HG03159 (cell line): ENCODE results near the gene TMEM106C.

Source experiments
- ATAC-seq: cut with Tn5 transposase; IDR thresholded peaks from one replicate; pipeline ENCODE4 v1.9.1; 2021; ENCODE audit warnings: mild to moderate bottlenecking, moderate library complexity; ENCODE audit not compliant: unreplicated experiment

The TMEM106C gene

DNA sequence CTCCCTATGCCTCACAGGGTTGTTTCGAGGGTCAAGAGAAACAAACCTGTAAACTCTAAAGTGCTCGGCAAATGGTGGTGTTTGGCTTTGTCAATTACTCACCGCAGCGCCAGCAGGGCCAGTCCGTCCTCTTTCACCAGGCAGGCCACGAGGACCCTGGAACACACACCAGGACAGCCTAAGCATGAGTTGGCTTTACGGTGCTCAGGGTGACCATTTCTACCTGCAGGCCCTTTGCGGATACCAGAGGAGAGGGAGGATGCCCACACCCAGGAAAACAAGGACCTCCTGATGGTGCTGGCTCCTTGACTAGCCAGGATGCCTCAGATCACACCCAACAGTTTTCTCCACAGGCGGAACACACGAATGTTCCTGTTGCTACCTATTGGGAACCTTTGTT lies 29.4 kb downstream of the TMEM106C start:
- no peak for ATAC-seq

DNA sequence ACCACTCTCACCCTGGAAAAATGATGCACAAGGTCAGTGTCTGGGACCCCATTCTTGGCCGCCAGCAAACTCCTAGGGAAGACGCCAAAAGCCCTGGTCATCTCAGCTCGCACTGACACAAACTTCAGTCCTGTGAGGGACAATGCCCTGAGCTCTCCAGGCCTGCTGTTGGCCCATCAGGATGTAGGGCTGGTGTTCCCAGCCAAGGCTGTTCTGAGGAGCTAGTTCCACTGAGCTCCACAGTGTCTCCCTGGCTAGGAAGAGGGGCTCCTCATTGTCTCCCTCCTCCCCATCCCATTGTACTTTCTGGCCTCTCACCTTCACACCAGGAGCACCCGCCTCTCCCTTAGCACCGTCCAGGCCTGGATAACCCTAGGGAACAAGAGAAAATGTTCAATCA lies 30.1 kb downstream of the TMEM106C start:
- ATAC-seq, result no peak

DNA sequence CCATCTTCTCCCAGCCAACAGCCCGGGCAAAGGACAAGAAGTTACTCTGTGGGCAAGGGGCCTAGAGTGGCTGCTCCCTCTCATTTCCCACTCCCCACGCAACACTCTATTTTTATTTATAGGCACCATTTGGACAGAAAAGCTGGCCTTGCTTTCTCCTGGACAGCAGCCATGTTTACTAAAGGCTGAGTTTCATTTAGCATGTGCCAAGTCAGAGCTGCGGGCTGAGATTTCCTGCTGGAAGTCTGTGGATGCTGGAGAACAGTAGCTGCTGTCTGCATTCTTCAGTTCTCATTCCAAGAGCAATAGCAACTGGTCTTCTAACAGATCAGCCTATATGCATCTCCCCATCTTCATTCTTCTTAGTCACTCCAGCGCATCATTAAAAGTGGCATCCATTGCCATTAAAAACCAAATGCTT lies 32.6 kb downstream of the TMEM106C start:
- no peak for ATAC-seq

DNA sequence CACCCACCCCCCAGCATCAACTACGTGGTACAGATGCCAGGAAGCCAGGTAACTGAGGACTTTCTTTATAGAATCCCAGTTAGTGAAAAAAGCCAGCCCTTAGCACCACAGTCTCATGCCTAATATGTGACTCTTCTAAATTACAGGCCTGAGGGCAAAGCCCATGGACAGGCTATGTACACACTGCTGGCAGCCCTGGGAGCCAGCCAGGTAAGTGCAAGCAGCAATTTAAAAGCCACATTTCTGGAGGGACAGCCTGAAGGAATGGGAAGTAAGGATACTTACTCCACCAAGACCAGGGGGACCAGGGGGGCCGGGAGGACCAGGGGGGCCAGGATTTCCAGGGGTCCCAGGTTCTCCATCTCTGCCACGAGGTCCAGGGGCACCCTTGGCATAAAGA lies 33.9 kb downstream of the TMEM106C start:
- no peak for ATAC-seq

DNA sequence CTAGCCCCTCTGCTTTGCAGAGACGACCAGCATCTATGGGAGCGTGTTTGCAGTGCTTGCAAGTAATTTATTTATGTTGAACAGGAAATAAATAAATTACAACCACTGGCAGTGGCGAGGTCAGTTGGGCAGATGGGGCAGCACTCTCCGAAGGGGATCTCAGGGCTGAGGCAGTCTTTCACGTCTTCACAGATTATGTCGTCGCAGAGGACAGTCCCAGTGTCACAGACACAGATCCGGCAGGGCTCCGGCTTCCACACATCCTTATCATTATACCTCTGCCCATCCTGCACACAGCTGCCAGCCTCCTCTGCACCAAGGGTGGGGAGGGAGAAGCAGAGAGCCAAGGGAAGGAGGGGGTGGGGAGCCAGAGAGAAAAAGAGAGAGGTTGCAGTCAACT lies 36.4 kb downstream of the TMEM106C start:
- no peak for ATAC-seq

DNA sequence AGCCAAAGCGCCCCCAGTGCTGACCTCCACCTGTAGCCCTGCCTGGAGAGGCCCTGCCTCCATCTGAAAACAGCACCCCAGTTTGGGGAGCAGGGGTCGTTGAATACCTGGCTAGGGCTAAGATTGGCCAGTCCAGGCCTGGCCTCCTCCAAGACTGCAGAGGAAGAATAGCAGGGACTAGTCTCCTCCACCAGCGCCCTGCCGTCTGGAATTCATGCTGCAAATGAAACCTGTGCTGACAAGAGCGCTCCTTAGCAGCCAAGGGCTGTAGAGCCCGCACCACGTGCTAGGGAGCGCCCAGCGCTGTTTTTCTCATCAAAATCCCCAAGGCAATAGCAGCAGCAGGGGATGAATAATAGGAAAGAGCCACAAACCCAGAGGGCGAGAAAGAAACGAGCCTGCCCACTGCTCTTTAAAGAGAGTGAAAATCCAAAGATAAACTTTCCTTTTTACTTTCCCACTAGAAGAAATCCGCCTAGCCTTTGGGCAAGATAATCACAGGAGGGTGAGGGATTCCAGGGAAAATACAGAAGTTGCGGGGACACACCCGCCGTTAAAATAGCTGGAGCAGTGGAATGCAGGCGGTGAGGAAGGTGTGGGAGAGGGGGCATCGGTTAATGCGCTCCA lies 37.6 kb downstream of the TMEM106C start:
- no peak for ATAC-seq

DNA sequence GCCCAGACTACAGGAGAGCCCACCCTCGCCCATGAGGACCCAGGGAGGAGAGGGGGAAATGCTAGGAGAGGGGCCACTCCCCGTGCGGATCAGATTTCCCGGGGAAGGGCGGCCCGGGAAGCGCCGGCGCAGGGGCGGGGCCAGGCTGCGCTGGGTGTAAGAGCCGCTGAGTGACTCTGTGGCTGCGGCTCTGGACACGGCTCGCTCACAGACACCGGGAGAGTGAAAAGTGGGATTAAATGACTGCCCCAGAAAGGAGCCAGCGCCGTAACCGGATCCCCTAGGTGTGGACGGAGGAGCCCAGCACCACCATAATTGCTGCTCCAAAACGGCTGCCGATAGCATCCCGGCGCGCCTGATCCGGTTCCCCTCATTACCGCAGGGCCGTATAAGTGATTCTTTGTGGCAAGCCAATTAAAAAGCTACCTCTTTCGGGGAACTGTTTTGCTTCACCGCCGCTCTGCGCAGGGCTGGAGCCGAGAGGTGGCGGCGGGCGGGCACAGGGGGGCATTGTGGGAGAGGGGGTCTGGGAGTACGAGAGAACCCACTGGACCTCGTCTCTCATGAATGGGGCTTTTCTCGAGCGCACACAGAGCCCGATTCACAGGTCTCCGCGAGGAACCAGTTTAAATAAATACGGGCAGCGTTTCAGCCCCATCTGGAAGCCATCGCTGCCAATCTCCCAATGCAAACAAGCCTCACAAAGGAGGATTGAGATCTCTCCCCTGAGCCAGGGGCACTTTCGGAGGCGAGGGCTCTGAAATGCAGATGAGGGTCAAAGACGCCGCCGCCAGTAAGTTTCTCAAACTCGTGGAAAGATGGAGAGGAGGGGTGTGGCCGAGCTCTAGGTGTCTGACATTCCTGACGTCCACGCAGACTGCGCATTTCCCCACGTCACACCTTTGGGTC lies 38.4 kb downstream of the TMEM106C start:
- ATAC-seq, result no peak

DNA sequence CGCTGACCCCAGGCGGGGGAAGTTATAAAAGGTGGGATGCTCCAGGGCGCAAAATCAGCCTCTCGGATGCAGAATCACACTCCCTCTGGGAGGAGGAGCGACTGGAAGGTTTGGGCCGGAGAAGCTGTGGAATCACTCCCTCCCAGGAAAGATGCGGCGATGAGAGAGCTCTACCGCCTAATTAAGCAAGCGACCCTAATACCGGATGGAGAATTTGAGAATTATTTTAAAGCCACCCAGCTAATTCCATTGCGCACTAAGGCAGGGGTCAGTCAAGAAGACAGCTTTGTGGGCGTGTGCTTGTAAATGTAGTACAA lies 39.0 kb downstream of the TMEM106C start:
- no peak for ATAC-seq

DNA sequence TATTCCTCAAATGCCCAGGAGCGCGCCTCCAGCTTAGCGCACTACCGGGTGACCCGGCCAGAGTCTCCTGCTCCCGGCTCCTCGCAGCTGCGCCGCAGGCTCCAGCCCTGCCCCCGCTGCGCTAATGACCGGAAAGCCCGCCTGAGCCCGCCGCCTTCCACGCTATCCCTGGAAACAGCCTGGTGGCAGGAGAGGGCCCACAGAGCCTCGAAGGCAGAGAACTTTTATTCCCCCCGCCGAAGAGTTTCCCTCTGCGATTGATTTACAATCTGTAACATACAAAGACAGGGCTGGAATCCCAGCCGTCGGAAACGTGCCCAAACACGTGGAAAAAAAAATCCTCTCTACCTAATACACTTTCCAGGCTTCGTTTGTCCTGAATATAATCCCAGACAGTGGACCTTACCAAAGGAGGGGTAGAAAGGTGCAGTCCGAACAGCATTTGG lies 39.4 kb downstream of the TMEM106C start:
- no peak for ATAC-seq

DNA sequence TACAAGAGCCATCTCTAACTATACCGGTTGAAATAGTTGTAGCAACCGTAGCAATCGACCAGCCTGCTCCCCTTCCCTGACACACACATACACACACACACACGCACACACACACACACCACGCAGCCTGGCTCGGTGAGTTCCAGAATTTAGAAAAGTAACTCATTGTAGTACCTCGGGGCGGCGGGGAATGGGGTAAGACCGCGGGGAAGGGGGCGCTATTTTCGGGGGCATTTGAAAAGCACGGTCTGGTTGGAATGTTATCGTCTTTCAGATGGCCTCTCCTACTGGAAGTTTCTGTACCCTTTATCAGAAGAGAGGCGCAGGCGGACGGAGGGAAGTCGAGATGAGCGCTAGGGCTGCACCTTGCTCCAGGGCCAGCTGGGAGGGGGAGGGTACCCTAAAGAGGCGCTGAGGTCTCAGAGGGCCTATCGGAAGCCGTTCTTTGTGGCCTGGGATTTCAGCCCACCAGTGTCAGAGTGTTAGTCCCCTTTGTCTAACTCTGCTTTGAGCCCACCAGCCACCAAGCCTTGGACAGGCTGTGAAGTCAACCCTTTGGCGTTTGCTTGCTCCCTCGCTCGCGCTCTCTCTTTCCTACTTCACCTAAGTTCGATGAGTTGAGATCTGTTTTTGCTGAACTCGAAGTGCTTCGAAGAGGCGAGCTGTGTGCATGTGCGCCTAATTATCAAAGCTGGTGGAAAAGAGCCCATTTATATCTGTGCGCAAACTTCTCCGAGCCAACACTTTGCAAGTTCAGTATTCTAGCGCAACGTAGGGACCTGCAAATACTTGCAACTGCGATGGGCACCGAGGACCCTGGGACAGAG lies 40.0 kb downstream of the TMEM106C start:
- ATAC-seq, result no peak

DNA sequence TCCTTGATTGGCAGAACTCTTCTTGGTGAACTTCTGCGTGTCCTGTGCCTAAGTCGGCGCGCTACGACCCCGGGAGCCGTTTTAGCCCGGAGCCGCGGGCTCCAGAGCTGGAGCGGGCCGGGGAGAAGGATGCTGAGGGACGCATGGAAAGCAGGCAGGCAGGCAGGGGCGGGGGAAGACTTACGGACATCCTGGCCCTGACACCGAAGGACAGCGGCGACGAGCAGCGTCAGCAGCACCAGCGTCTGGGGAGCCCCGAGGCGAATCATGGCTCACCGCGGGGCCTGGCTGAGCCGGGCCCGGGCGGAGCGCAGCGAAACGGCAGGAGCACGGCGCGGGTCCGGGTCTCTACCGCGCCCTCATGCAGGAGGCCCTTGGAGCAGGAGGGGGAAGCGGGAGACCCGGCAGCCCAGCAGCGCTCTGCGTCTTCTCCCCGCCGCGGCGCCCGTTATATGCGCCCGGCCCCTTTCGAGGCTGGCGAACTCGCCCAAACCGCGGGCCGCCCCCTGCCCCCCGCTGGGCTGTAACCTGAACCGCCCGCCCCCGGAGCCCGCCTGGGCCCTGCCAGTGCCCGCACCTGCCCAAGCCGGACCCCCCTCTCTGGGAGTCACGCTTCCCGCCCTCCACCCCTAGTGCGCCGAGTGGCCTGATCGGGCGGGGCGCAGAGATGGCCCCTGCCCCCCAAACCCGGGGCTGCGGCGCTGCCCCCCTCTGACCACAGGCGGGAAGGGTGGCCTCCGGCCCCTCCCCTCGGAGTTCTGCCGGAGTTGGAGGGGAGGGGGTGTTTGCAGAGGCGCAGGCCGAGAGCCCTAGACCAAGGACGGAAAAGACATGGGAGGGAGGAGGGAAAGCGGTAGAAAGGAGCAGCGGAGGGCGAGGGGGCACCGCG lies 40.9 kb downstream of the TMEM106C start, which contains the start of gene COL2A1:
TSS of gene COL2A1 (minus strand) at position 424 of the 889 bp plus-strand sequence. CDS start at position 269, 155 bp downstream.
- ATAC-seq, result no peak

DNA sequence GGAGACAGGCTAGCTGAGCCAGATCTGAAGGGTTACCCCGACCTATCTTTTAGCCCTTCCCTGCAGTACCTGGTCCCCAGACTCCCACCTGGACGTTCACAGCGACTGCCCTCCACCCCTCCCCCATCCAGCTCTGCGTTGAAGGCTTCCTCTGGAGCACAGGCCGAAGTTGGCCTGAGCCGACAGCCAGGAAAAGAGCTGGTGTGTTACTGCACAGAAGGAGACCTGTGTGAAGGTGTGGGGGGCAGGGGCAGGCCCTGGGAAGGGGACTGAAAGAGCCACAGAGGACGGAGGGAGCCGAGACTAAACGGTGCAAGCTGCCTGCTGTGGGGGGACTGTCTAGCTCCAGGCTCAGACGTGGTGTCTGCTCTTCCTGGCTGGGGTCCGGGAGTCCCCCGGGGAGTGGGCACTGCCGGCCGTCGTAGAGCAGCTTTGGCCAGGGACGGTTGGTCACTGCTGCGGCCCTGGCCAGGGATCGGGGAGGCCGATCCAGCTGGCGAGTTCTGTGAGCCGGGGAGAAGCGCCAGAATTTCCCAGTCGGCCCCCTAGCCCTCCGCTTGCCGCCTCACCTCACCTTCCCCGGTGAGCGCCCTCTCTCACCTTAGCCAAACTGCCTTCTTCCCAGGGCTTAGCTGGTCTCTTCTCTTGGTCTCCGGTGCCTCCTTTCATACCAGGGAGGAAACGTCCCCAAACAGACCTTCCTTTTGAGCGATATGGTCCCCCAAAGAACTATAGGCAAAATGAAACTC lies 41.8 kb downstream of the TMEM106C start:
- no peak for ATAC-seq

DNA sequence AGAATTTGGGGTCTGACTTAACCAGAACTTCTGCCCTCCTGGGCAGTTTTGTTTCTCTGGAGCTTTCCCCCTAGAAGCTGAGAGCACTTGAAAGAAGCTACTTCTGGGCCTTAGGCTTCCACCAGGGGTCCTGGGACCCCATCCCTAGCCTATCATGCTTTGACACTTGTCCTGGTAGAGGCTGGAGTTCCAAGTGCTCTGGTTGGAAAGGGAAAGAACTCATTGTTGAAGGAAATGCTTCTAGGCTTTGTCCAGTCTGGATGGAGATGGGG lies 42.3 kb downstream of the TMEM106C start:
- ATAC-seq, result no peak

DNA sequence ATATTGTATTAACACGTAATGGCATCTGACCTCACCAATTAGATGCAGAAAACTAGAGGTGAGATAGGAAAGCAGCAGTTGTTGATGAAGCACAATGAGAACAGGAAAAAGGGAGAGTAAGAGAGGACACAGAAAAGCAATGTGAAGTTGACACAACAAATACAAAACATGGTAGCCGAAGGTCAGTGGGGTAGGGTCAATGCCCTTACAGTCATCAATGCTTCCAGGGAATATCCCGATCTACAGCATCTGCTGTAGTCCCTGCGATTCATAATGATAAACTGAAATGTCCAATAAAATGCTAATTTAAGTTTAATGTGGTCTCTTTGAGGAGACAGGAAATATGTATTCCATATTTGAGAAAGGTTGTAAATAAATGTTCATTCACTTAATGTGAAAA lies 43.8 kb downstream of the TMEM106C start:
- ATAC-seq, result no peak

DNA sequence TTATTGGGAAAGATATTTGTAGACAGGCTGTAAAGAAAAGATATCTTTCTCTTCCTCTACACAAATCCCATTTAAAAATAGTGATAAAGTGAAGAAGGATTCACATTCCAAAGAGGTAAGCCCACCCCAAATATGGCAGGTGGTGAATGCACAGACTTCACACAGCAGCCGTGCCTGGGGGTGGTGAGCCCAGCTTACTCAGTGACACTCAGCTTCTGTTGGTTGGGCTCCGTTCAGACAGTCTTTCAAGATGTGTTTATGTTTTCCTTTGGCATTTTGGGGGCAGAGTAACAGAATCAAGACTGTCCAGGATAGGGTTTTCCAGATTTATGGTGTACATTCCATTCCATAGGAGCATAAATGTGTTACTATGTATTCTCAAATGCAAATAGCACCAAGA lies 45.0 kb downstream of the TMEM106C start:
- no peak for ATAC-seq

DNA sequence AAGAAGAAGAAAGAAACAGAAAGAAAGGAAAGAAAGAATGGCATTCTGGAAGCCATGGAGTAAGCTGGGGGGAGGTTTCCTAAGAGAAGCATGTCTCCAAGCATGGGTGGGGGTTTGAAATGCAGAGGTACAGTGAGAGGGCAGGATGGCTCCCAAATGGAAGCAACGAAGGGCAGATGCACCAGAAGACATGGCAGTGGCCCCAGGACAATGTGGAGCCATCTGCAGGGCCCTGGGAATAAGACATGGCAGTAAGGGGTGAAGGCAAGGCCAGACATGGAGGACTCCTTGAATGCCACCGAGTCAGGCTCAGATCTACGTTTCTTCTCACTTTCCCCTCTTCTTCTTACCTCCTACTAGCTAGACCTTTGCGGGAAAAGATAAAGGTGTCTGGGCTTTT lies 45.6 kb downstream of the TMEM106C start:
- ATAC-seq, result no peak

DNA sequence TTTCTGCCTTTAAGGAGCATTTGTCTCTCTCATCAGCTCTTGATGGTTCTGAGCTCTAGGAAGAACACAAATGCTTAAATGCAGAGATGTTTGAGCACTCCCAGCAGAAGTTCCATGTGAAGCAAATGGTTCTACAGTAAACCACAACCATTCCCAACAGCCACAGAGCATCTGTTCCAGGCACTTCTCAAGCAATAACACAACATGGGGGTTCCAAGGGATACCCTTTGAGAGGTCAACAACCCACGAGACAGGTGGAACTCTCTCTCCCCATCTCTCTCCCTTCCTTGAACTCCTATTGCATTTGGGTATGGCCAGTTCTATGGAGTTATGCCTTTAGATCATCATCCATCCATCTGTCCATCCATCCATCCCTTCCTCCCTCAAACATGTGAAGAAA lies 46.1 kb downstream of the TMEM106C start:
- ATAC-seq, result no peak

DNA sequence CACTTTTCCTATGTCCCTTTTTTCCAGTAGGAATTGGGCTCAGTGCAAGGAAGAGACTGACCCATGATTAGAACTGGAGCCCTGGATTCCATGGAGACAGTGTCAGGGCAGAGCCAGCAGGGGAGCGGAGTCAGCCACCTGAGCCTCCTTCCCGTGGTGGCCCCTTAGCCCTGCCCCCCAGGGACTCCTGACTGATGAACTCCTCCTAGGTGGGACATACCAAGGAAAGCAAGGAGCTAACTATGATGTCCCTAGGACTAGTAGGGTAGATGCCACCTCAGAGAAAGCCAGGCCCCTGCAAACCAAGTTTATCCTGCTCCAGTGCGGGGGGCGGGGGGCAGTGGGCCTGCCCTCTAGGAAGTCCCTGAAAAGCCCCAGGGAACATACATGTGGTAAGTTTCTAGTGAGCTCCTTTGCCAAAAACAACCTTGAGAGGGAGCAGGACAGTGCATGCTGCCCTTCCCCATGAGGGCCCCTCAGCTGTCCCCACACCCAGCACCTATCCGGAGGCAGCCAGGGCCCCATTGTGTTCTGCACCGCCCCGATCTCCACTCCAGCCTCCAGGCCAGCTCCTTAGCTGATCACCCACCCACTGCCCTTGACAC lies 47.1 kb downstream of the TMEM106C start:
- no peak for ATAC-seq

DNA sequence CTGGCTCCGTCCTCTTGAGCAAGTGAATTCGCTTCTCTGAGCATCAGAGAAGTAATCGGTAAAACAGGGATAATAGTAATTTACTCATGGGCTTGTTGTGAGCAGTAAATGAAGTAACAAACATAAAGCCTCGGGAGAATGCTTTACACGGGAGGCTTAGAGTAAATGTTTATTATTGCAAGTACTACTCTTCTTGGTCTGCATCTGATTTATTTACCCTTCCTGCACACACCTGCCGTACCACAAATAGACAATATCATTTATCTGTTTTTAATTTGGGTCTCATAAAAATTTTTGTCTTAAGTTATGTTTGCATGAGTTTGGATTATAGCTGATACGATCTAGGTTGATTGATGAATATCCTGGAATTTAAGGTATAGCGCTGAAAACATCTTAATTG lies 48.7 kb downstream of the TMEM106C start:
- no peak for ATAC-seq

DNA sequence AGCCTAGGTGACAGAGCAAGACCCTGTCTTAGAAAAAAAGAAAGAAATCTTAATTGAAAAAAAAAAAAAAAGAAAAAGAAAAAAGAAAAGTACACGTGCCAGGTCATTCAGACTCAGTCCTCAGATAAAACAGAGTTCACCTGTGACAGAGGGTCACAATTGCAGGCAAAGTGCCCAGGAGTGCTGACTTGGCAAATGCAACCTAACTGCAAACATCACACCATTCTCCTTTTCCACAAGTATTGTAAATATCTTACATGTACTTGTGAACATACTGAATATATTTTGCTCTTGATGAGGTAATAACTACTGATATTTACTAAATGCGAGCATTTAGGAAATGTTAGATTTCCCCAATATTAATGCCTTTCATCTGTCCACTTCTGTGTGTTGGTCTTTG lies 49.9 kb downstream of the TMEM106C start:
- ATAC-seq, result no peak
